Measurements from ENCODE around the gene RNU6-9.
A peak's percentile ranks its signal among the peaks of the same experiment; 100 is the strongest.

Gene RNU6-9

DNA sequence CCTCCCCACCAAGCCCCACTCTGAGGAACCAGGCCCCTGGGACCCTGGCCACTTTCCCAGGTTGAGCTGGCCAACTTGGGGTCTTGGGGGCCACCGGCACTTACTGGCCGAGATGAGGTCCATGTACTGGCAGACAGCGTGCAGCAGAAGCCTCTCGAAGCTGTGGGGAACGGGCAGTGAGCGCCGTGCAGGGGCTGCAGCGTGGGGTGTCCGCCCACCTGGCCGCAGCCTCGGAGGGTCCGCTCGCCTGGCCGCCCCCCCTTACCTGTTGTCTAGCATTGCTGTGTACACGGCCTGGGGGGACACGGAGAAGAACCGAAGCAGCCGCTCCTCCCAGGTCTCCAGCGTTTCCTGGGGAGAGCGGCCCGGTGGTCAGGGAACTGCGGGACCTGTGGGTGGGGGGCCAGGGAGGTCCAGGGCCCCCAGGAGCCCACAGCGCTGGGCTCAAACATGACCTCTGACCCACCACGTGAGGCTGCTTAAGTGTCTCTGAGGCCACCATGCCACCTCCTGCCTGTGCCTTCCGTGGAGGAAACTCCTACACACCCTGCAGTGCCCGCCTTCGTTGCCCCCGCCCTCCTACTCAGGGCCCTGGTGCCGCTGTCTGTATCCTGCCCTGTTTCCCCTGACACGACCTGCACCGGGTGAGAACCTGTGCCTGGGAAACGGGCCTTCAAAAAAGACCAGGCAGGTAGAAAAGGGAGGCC lies 6.2 kb downstream of the RNU6-9 start:
- DNase-seq = no peak

DNA sequence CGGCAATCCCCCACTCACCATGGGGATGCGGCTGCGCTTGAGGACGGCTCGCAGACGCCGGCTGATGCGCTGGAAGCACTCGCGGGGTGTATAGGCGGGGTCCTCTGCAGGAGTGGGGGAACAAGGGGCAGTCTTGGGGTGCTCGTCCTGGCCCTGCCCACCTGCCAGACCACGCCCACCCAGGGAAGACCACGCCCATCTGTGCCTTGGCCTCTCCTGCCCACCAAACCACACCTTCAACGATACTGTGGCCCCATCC lies 6.7 kb downstream of the RNU6-9 start:
- DNase-seq = no peak

DNA sequence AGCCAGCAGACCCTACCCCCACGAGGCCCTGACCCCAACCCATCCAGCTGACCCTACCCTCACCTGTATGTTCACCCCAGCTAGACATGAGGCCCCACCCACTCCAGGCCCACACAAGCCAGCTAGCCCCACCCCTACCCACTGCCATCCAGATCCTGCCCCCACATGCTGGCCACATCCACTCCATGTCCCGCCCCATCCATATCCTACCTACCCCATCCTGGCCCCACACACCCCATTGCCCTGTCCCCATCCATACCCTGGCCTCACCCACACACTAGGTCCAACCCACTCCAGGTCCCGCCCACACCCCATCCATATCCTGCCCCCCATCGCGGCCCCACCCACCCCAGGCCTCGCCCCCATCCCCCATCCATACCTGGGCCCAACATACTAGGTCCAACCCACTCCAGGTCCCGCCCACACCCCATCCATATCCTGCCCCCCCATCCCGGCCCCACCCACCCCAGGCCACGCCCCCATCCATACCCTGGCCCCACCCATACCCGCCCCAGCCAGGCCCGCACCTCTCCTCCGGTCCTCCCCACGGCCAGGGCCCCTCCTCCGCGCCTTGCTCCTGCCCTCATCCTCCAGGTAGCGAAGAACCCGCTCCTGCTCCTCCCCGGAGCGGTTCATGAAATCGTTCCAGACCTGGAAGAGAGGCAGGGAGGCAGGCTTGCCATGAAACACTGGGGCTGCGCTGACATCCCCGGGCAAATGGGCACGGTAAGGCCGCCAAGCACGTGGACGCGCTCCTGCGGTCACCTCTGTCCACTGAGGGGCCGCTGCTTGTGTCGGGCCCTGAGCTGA lies 7.2 kb downstream of the RNU6-9 start:
- no peak for DNase-seq

DNA sequence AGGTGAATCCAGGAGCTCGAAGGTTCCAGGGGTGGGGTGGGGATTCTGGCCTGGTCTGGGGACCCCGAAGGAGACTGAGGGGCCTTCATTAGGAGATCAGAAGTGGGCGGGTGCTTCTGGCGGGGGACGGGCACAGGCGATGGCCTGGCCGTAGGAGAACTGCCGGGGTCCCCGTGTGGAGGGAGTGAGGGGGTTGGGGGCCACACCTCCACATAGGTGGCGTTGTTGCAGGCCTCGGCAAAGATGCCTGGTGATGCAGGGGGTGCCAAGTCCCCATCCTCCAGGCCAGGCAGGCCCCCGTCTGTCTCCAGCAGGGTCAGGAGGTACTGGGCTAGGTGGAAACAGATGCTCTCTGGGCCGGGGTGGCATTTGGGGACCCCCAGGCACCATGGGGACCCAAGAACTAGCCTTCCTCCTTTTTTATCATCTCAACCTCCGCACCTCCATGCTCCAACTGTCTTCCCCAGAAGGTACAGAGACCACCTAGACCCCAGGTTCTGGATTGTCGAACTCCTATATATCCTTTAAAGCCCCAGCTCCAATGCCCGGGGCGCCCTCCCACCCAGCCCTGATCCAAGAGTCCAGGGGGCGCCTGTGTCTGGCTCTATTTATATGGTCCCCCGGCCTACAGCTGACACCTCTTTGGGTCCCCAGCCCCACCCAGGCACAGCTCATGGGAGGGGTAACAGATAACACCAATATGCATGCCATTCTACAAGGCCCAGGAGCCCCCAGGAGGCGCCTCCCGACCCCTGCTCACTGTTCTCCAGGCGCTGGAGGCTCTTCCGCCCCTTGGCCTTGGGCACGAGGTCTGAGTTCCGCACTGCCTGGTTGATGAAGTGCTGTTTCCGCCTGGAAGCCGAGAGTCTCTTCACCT lies 8.2 kb downstream of the RNU6-9 start:
- no peak for DNase-seq

DNA sequence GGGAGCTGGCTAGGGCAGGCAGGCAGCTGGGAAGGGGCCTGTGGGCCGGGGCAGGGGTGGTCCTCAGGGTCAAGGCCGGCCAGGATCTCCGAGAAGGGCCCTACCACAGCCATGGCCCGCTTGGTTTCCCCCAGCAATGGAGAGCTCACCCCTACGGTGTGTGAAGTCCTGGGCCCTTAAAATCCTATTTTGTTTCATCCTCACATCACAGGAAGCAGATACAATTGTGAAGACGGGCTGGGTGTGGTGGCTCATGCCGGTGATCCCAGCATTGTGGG lies 8.7 kb downstream of the RNU6-9 start:
- DNase-seq = no peak

DNA sequence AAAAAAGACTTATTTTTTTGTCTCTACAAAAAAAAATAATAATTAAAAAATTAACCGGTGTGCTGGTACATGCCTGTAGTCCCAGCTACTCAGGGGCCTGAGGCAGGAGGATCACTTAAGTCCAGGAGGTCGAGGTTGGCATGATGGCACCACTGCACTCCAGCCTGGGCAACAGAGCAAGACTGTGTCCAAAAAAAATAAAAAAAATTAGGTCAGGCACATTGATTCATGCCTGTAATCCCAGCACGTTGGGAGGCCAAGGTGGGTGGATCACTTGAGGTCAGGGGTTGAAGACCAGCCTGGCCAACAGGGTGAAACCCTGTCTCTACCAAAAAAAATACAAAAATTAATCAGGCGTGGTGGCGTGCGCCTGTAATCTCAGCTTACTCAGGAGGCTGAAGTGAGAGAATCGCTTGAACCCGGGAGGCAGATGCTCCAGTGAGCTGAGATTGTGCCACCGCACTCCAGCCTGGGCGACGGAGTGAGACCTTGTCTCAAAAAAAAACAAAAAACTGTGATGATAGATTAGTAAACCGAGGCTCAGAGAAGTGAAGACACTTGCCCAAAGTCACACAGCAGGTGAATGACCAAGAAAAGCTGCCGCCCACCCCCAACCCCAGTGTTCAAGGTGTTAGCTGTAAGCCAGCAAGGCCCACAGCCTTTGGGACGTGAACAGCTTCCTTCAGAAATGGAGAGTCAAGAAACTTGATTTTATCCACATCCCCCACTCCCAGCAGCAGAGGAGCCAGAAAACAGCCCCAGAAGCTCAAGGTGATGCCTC lies 9.4 kb downstream of the RNU6-9 start:
- no peak for DNase-seq

DNA sequence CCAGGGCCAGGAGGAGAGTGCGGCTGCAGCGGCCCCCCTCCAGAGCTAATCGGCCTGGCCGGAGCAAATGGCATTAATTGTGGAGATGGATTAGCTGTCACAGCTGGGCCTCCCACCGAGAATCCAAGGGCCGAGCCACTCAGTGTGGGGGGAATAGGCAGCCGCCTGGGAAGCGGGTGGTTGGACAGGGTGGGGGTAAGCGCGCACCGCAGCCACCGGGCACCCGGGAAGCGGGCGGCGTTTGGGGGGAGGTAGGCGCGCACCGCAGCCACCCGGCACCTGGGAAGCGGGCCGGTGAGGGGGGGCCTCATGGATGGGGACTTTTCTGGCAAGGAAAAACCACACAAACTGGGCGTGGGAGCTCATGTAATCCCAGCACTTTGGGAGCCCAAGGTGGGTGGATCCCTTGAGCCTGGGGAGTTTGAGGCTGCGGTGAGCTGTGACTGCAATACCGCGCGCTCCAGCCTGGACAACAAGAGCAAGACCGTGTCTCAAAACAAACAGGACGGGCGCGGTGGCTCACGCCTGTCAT lies 10.0 kb downstream of the RNU6-9 start:
- no peak for DNase-seq

DNA sequence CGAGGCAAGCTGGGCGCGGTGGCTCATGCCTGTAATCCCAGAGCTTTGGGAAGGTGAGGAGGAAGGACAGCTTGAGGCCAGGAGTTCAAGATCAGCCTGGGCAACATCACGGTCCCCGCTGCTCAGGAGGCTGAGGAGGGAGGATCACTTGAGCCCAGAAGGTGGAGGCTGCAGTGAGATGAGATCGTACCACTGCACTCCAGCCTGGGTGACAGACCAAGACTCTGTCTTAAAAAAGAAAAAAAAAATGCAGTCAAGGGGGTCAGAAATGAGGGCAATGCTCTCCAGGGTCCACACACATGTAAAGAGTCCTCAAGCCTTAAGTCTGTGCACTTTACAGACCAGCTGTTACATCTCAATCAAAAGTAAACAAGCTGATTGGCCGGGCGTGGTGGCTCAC lies 11.3 kb downstream of the RNU6-9 start:
- no peak for DNase-seq

DNA sequence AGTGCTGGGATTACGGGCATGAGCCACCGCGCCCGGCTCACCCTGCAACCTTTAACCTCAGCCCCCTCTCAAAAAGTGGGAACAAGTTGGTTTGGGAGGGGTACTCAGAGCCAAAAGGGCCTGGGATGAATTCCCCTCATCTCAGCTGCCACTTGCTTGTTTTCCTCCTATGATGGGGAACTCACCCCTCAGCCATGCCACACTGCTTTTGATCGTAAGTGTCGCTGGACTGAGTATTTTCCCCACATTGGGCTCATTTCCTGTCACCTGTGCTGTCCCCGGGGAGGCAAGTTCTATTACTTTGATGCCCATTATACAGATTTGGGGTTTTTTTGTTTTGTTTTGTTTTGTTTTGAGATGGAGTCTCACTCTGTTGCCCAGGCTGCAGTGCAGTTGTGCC lies 13.2 kb downstream of the RNU6-9 start:
- DNase-seq = no peak

DNA sequence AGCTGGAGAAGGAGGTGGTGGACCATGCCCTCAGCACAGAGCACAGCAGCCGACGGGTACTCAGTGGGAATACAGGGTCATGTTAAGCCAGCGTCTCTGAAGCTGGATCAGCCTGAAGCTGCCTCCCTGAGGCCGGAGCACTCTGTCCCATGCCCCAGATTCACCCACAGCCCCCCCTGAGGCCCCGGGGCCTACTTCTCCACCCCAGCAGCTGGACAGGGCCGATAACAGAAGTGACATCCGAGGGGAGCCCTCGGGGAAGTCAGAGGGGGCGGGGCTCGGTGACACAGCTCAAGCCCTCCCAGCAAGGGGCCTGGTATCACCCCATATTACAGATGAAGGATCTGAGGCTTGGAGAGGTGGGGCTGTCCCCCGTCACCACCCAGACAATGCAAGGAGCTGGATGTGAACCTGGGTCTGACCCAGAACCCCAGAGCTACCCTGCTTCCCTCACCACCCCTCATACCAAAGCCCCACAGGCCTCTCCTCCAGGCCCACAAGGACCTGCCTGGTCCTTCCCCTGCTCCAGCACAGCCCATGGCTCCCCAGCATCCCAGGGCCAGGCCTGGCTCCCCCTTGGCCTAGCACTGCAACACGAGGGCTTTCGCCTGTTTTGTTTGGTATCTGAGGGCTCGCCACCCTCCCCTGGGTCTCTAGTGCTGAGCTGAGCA lies 14.0 kb downstream of the RNU6-9 start:
- DNase-seq = no peak

DNA sequence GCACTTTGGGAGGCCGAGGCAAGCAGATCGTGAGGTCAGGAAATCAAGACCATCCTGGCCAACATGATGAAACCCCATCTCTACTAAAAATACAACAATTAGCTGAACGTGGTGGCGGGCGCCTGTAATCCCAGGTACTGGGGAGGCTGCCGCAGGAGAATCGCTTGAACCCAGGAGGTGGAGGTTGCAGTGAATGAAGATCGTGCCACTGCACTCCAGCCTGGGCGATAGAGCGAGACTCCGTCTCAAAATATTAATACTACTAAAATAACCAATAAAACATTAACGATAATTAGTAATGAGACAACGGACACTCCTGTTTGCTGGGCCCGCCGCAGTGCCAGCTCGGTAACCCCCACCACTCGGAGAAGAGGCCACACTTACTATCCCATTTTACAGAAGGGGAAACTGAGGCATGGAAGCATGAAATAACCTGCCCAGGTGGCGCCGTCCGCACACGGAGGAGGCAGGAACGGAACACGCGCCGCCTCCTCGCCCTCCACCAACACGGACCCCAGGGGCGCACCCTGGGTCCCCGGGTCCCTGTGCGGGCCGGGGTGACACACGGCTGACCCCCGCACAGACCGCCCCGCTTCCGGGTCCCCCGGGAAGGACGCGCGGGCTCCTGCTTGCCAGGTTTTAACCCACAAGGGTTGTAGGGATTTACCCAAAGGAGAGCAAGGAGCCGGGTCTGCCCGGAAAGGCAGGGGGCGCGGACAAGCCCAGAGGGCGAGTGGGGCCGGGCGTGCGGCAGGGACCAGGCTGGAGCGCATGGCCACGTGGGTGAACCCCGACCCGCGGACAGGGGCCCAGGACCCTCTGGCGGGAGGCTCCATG lies 18.1 kb downstream of the RNU6-9 start:
- DNase-seq = no peak

DNA sequence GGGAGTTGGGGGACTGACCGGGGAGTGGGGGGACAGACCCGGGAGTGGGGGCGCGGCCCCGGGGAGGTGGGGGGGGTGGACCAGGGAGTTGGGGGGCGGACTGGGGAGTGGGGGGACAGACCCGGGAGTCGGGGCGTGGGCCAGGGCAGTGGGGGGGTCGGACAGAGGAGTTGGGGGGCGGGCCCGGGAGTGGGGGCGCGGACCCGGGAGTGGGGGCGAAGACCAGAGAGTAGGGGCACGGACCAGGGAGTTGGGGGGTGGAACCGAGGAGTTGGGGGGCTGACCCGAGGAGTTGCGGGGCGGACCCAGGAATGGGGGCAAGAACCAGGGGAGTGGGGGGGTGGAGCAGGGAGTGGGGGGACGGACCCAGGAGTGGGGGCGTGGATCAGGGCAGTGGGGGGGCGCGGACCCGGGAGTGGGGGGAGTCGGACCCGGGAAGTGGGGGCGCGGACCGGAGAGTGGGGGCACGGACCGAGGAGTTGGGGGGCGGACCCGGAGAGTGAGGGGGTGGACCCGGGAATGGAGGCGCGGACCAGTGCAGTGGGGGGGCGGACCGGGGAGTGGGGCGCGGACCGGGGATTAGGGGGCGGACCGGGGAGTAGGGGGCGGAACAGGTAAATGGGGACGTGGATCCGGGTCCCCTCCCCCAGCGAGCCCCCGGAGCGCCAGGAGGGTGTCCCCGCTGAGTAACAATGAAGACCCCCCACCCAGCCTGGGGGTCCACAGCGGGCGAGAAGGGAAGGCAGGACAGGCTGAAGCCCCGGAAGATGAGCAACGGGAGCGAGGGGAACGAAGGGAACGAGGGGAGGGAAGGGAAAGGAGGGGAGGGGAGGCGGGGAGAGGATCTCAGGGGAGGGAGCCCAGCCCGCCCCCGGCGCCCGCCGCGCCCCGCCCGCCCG lies 19.1 kb downstream of the RNU6-9 start:
- DNase-seq = no peak

DNA sequence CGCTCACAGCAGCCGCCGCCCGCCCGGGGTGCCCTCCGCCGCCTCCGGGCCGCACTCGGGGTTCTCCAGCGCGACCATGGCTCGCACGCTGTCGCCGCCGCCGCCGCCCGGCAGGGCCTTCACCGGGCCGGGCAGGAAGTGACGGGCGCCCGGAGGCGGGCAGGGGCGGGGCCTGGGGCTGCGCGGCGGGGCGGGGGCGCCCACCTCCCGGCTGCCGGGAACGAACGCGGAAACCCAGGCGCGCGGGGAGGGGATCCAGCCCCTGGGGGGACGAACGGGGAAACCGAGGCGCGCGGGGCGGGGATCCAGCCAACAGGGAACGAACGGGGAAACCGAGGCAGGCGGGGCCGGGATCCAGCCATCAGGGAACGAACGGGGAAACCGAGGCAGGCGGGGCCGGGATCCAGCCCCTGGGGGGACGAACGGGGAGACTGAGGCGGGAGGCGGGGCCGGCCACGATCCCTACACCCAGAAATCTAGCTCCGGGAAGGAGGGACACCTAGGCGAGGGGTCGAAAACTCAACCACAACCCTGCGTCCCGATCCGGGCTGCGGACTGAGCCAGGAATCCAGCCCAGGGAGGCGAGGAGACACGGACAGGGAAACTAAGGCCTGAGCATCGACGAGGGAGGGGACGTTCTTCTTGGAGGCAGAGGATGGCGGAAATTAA lies 19.9 kb downstream of the RNU6-9 start, which contains the start of gene R3HDM4:
Gene R3HDM4, minus strand, starts transcription at position 140 of the 669 bp plus-strand sequence. Its CDS starts 62 bp downstream, at position 78.
- DNase-seq = peak; percentile 81 to 84

DNA sequence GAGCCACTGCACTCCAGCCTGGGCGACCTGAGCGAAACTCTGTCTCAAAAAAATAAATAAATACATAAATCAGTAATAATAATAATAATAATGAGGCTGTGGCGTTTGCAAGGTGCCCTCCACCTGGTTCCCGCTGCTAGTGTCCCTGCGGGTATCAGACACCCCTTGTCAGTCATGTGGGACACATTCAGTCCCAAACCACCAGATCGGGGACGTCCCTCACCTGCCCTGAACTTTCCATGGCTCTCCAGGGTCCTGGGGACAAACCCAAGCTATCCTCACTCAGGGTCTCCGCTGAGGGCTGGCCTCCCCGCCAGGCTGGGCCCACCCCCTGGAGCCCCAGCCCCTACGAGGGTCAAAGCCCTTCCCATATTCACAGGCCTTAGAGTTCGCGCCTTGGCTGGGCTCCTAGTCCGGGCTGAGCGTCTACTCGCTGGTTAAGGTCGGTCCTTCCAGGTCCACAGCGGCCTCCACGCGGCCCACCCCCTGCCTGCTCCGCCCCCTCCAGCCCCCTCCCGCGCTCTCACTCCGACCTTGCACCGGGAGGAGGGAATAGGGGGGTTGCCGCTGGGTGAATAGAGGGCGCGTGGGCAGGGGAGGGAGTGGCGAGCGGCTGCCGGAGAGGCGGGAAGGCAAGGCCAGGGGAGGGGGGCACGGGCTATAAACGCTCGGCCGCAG lies 23.5 kb downstream of the RNU6-9 start:
- DNase-seq = peak in 1 of 2 donors; percentile 41

DNA sequence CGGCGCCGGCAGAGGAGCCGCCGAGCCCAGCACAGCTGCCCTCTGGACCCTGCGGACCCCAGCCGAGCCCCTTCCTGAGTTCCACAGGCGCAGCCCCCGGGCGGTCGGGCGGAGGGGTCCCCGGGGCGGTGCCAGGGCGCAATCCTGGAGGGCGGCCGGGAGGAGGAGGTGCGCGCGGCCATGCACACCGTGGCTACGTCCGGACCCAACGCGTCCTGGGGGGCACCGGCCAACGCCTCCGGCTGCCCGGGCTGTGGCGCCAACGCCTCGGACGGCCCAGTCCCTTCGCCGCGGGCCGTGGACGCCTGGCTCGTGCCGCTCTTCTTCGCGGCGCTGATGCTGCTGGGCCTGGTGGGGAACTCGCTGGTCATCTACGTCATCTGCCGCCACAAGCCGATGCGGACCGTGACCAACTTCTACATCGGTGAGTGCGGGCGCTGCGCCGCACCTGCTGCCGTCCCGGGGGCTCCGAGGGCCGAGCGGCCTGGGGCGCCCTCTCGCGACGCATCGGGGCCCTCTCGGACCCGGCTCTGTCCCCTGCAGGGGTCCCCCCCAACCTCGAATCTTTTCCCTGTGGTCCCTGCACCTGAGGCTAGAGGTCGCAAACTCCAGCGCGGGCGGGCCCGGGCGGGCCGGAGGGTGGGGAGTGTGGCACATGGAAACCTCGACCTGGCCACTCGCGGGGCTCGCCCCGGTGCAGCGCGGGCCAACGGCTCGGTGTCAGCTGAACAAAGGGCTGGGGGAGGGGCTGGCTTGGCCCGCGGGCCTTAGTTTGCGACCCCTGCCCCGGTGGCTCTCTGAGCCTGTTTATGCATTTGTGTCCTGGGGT lies 24.3 kb downstream of the RNU6-9 start, which contains the start of gene KISS1R:
Gene KISS1R, plus strand, starts transcription at position 11 of the 829 bp plus-strand sequence. Its CDS starts 170 bp downstream, at position 181.
- peak in 1 of 2 donors; percentile 41 for DNase-seq

DNA sequence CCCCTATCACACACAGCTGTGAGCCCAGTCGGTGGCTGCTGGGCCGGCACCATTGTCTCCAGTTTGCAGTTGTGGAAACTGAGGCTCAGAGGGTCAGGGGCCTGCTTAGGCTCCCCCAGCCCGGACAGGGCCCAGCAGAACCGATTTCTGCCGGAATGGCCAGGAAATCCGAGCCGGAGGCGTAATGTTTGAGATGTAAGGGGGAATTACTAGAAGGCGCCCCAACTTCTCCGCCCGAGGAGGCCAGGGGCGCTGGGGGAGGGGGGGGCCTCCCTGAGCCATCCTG lies 24.8 kb downstream of the RNU6-9 start:
- DNase-seq = no peak

DNA sequence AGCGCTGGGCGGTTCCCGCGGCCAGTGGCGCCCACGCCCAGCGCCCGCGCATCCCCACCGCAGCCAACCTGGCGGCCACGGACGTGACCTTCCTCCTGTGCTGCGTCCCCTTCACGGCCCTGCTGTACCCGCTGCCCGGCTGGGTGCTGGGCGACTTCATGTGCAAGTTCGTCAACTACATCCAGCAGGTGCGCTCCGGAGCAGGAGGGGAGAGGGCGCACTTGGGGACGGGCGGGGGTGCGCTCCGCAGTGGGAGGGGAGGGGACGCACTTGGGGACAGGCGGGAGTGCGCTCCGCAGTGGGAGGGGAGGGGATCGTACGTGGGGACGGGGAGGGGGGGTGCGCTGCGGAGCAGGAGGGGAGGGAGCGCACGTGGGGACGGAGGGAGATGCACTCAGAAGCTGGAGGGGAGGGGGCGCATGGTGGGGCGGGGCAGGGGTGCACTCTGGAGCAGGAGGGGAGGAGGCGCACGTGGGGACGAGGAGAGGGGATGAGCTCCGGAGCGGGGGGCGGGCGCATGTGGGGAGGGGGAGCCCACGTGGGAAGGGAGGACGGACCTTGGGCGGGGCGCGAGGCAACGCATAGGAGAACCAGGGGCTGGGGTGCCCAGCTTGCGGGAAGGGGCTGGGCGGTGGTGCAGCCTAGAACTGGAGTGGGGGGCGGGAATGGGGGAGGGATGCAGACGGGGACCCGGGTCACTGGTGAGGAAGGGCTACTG lies 25.4 kb downstream of the RNU6-9 start:
- DNase-seq = peak in 1 of 2 donors; percentile 53

Measured in stimulated activated CD4-positive, alpha-beta T cell treated with anti-CD3 and anti-CD28 coated beads, Interleukin-2, amount 100 ng/mL, for 48 hours (primary cell).